PC-9 (cell line): ENCODE data around the gene TERB1. TPM values are rescaled to one million over a fixed set of nuclear protein-coding genes. Genes with fewer than 3 reads are reported as not detected.

Experiments used
- BruUV-seq: library from RNA; stranded (reverse); fragments of 400-500 nt; replicated peaks from 2 replicates; lab custom pipeline; 2021; lab: Mats Ljungman, UMichigan
- CTCF ChIA-PET: fragments of 300-600 bp; sonication (Branson Sonifier 250); formaldehyde crosslinking; loops from one replicate; lab custom pipeline; 2022; ENCODE audit warnings: antibody characterized with exemption; lab: Charles Lee
- POLR2A ChIA-PET: fragments of 300-600 bp; sonication (Branson Sonifier 250); formaldehyde crosslinking; loops from one replicate; lab custom pipeline; 2022; ENCODE audit warnings: antibody characterized with exemption; ENCODE audit not compliant: unreplicated experiment; lab: Charles Lee
- DNase-seq, 2 experiments: peaks; one replicate each; pipeline versions ENCODE4 v3.0.0 to v3.0.0-alpha.2; 2015 to 2022; ENCODE audit warnings: mixed read lengths in 1 of 2
- H2AFZ ChIP-seq: fragments of 200-600 bp; sonication (generic); 2 replicates; pipeline ENCODE4 v1.8.1; 2017; ENCODE audit warnings: antibody characterized with exemption
- H3F3A ChIP-seq: fragments of 200-600 bp; sonication (generic); 2 replicates; pipeline ENCODE4 v1.8.1; 2017; ENCODE audit warnings: antibody characterized with exemption, mild to moderate bottlenecking, low read depth; ENCODE audit not compliant: insufficient read depth
- H3K27ac ChIP-seq: fragments of 200-600 bp; sonication (generic); 2 replicates; pipeline ENCODE4 v1.6.1; 2016; ENCODE audit warnings: mixed run types
- H3K27me3 ChIP-seq: fragments of 200-600 bp; sonication (generic); 2 replicates; pipeline ENCODE4 v1.6.1; 2016; ENCODE audit warnings: low read depth, mixed run types; ENCODE audit not compliant: insufficient read depth
- H3K36me3 ChIP-seq: fragments of 200-600 bp; sonication (generic); 2 replicates; pipeline ENCODE4 v1.6.1; 2016; ENCODE audit warnings: low read depth, mixed run types
- H3K4me1 ChIP-seq: fragments of 200-600 bp; sonication (generic); replicated peaks from 2 replicates; pipeline ENCODE4 v1.6.1; 2016; ENCODE audit warnings: mixed run types; ENCODE audit not compliant: insufficient read depth
- H3K4me2 ChIP-seq: fragments of 200-600 bp; sonication (generic); 2 replicates; pipeline ENCODE4 v1.6.1; 2017; ENCODE audit warnings: mixed run types
- H3K4me3 ChIP-seq: fragments of 200-600 bp; sonication (generic); 2 replicates; pipeline ENCODE4 v1.6.1; 2016; ENCODE audit warnings: mixed run types
- H3K79me2 ChIP-seq: fragments of 200-600 bp; sonication (generic); 2 replicates; pipeline ENCODE4 v1.6.1; 2017; ENCODE audit warnings: low read depth, mixed run types
- H3K9me2 ChIP-seq: fragments of 200-600 bp; sonication (generic); 2 replicates; pipeline ENCODE4 v1.8.1; 2017; ENCODE audit warnings: mild to moderate bottlenecking; ENCODE audit not compliant: insufficient read depth
- H3K9me3 ChIP-seq: fragments of 200-600 bp; sonication (generic); 2 replicates; pipeline ENCODE4 v1.8.1; 2016; ENCODE audit warnings: low read depth; ENCODE audit not compliant: insufficient read depth
- H4K20me1 ChIP-seq: fragments of 200-600 bp; sonication (generic); 2 replicates; pipeline ENCODE4 v1.8.1; 2017; ENCODE audit not compliant: insufficient read depth
- CTCF ChIP-seq: fragments of 200-600 bp; sonication (generic); conservative IDR thresholded peaks from 2 replicates; pipeline ENCODE4 v1.6.1; 2017; ENCODE audit warnings: mixed run types, antibody characterized with exemption, mild to moderate bottlenecking, moderate library complexity
- EZH2 ChIP-seq: fragments of 200-600 bp; sonication (generic); IDR thresholded peaks from 2 replicates; pipeline ENCODE4 v1.8.0; 2017; ENCODE audit warnings: antibody characterized with exemption, low read depth
- intact Hi-C: fragments of 100-400 bp; cut with micrococcal nuclease; formaldehyde crosslinking; loops from one replicate; pipeline ENCODE4 v1.10.0; 2022; ENCODE audit not compliant: unreplicated experiment
- total RNA-seq: library from RNA; stranded (reverse); gene quantifications from 2 replicates; pipeline ENCODE4 v1.2.3, GENCODE V29; 2021

Gene TERB1
- total RNA-seq, 1 experiment from 2014 or later, result not detected

DNA sequence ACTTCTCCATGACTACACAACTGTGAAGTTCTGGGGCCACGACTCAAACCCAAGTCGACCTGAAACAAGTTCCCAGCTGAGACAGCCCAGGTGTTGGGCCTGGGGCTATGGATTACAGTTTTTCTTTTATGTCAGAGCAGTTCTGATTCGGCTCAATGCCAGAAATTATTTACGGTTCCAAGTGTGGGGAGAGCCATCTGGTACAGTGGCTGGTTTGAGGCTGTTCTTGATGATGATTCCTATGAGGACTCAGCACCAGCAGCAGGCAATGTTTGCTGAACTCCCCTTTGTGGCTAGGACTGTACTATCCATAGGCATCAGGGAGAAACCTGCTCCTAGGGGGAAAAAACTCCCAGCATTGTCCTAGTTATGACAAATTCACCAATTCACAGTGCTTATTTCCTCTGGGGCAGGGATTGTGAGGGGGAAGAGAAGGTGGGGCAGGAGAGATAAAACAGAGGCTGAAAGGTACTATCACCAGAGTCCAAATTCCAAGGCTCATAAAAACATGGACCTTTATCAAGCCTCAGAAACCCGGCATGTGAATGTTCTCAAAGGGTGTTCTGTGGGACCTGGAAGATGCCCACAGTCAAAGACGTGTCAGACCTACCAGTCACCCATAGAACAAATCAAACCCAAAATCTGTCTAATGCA, 86.6 kb downstream of the TERB1 start:
- no peak for TF ChIP-seq CTCF
- TF ChIP-seq EZH2, result no peak
- CTCF ChIA-PET, result no interaction called here
- intact Hi-C loops, result no loop called here
- DNase-seq, result no peak
- no peaks in the 10 kb centered on the region for H4K20me1 ChIP-seq
- H3K4me1 ChIP-seq, result no peaks in the 10 kb centered on the region
- no peak overlapping the region for H3K4me3 ChIP-seq
- POLR2A ChIA-PET, result interaction anchor here (0.7 kb wide), 1 partner anchor 27 kb away, joined by 9 read pairs; no protein-coding TSS in a partner anchor
- H3K36me3 ChIP-seq, result no peaks in the 10 kb centered on the region
- BruUV-seq, result no TSS peak
- no peak overlapping the region for H3K27ac ChIP-seq
- H3K79me2 ChIP-seq, result no peaks in the 10 kb centered on the region
- H3K4me2 ChIP-seq, result no peak overlapping the region
- no peaks in the 10 kb centered on the region for H3K9me3 ChIP-seq
- H2AFZ ChIP-seq, result no peak overlapping the region
- no peaks in the 10 kb centered on the region; the same call in 1 of the 2 replicates for H3F3A ChIP-seq
- H3K9me2 ChIP-seq, result no peaks in the 10 kb centered on the region
- H3K27me3 ChIP-seq, result no peaks in the 10 kb centered on the region

GRCh38 chr16:66714062-66714461, 87.3 kb downstream of the TERB1 start:
- Histone ChIP-seq H3K4me1 (no peaks in the 10 kb centered on the region), H2AFZ (no peak overlapping the region), H3K4me2 (no peak overlapping the region), H3K9me3 (no peaks in the 10 kb centered on the region), H3K79me2 (no peaks in the 10 kb centered on the region), H3K4me3 (no peak overlapping the region), H3K27ac (no peak overlapping the region), H4K20me1 (no peaks in the 10 kb centered on the region), H3K36me3 (no peaks in the 10 kb centered on the region), H3F3A (no peaks in the 10 kb centered on the region; the same call in 1 of the 2 replicates), H3K9me2 (no peaks in the 10 kb centered on the region), H3K27me3 (no peaks in the 10 kb centered on the region)
- POLR2A ChIA-PET, result interaction anchor here (0.7 kb wide), 1 partner anchor 28 kb away, joined by 9 read pairs; no protein-coding TSS in a partner anchor
- no peak for DNase-seq
- BruUV-seq, result no TSS peak
- CTCF ChIA-PET, result no interaction called here
- intact Hi-C loops, result no loop called here
- no peak for TF ChIP-seq EZH2
- no peak for TF ChIP-seq CTCF

DNA sequence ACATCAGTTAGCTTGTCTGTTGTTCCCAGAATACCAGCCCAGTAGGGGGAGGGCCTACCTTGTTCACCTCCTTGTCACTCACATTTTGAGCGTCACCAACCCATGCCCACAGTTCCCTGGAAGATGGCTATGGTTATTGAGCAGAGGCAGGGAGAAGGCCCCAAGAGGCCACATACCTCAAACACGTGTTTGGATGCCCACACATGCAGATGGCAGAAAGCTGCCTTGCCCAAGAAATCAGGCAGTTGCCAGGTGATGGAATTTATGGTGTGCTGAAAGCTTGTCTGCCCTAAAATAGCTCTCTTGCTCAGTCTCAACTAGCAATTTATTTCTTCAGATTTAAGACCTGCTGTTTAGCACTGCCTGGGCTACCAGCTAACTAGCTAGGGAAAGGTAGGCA, 88.3 kb downstream of the TERB1 start:
- POLR2A ChIA-PET, result no interaction called here

More for the DNA sequence above, 88.3 kb downstream of the TERB1 start:
- Histone ChIP-seq H3K79me2 (no peaks in the 10 kb centered on the region), H3F3A (peaks cover 5% of the 10 kb centered on the region; the same call in 1 of the 2 replicates), H3K27me3 (no peaks in the 10 kb centered on the region), H3K36me3 (no peaks in the 10 kb centered on the region), H3K4me3 (no peak overlapping the region), H3K4me2 (no peak overlapping the region), H3K27ac (no peak overlapping the region), H3K9me3 (no peaks in the 10 kb centered on the region), H3K9me2 (no peaks in the 10 kb centered on the region), H2AFZ (no peak overlapping the region), H4K20me1 (no peaks in the 10 kb centered on the region), H3K4me1 (no peaks in the 10 kb centered on the region)
- intact Hi-C loops, result no loop called here
- CTCF ChIA-PET, result interaction anchor here (0.7 kb wide), 1 partner anchor 305 kb away, joined by 4 read pairs; no protein-coding TSS in a partner anchor
- no peak for TF ChIP-seq CTCF
- no peak for TF ChIP-seq EZH2
- BruUV-seq, result no TSS peak
- DNase-seq, result no peak
